GM12891 (cell line): ENCODE data around the gene CYP1A1.

ENCODE experiments used
- POLR2A ChIP-seq: IDR thresholded peaks from 2 replicates; pipeline ENCODE4 v1.6.1; 2011; ENCODE audit warnings: low read depth, low read length, control low read depth
- POLR2AphosphoS5 ChIP-seq: IDR thresholded peaks from 2 replicates; pipeline ENCODE4 v1.6.1; 2011; ENCODE audit warnings: low read depth, low read length, control low read depth

- TF ChIP-seq POLR2AphosphoS5, result no peak
- TF ChIP-seq POLR2A, result no peak
Observed at GRCh38 chr15:74725845-74726773, 781 bp upstream of the CYP1A1 start.
